ENCODE results near the gene RASSF3.
"Not testable (repeated sequence)": the region's sequence is repeated elsewhere in the genome, so short reads cannot be mapped to it uniquely, and the experiment has no call there.

Gene RASSF3

DNA sequence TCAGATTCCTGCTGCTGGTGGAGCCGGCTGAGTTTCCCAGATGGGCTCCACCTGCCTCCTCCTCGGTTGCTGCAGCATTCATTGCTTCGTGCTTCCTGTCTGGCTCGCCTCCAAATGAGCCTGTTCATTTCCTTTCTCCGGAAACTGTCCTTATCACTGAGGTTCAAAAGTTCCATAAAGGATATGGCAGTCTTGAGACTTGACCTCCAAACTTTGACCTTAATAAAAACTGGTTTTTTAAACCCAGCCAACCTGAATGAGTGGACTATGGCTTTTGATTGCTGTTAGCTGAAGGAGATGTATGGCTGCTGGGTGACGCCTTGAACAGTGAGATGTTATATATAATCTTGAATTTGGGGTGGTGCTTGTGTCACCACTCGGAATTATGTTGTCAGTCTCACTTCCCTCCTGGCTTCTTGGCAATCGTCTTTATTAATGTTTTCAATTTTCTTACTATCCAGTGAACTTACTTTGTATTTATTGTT is 62.7 kb downstream of the RASSF3 start:
- DNase-seq, result no peak

DNA sequence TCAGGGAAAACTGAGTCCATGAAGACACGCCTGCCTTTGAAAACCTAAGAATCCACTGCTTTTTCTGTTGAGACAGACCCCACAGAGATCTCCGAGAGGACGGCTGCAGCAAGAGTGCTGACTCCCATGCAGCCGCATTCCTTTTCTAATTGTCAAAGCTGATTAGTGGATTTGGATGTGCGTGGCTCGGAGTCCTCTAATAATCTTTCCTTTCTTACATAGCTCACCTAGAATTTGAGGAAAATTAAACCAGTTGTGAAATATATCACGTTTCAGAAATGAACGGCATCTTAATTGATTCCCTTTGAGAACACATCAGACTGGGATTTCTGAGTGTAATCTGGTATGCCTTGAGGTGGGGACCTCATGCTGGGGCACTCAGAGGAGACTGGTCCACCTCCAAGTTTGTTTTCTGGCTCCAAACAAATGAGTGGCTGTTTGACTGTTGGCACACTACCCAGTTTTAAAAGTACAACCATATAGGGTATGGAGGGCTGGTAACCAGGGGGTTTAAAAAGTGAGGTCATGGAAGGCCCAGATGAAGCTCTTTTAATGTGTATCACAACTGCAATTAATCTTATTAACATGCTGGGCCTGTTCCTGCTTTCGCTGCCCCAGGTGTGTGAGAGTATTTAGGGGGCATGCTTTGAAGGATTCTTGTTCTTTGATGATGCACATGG is 63.3 kb downstream of the RASSF3 start:
- no peak for DNase-seq

DNA sequence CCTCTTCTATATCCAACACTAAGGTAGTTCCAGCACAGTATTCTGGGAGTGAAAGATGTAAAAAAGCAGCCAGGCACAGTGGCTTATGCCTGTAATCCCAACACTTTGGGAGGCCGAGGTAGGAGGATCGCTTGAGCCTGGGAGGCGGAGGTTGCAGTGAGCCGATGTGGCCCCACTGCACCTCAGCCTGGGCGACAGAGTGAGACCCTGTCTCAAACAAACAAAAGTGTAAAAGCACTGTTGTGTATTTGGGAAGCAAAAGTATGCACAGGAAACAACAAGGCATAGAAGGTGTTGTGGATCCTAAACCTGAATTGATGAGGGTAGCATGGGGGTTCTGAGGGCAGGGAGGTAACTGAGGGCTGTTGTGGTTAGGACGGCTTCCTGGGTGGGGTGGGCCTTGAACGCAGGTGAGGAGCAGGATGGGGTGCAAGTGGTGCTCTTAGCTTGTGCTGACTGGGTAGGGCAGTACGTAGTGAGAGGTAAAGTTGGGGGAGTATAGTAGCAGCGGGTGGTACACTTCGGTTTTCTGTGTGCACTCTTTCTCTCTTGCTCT is 64.2 kb downstream of the RASSF3 start:
- DNase-seq, result no peak

DNA sequence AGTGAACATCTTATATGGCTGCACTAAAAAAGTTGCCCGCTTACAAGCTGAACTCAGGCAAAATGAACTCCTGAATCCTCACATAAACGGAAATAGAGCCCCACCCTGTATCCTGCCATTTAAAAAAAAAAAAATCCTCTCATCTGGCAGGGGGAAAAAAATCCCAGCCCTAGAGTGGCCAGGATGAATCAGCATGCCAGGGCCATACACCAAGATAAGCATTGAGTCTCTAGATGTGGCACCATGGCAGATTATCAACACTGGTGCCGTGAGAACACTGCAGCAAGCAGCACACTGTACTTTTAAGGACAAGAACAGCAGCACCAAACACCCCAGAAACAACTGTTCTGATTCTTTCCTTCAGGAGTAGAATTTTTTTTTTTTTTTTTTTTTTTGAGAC is 65.5 kb downstream of the RASSF3 start:
- DNase-seq, result no peak

DNA sequence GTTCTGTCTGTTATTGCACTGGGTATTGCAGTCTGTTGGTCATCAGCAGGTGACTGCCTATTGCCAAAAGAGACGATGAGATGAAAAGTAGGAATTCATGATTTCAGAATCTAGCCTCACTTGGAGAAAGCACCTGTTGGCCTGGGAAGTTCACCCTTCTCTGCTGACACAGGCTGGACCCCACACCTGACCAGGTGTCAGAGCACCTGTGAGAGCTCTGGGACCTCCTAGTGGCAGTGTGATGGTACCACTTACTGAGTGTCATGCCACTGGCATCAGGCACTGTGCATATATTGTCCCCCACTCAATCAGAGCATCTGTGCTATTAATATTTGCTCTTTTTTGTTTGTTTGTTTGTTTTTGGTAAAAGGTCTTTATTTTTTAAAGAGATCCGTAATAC is 68.0 kb downstream of the RASSF3 start:
- DNase-seq, result no peak

DNA sequence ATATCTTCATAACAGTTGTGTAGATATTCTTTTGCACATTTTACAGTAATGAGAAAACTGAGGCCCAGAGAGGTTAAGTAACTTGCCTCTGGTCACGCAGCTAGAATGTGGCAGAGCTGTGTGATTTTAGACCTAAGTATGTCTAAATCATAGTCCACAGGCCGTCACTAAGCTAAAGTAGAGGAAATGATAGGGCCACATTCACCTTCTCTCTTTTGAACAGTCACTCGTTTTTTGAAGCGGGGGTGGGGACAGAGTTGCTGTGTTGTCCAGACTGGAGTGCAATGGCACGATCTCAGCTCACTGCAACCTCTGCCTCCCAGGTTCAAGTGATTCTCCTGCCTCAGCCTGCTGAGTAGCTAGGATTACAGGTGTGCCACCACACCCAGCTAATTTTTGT is 68.5 kb downstream of the RASSF3 start:
- DNase-seq, result no peak

DNA sequence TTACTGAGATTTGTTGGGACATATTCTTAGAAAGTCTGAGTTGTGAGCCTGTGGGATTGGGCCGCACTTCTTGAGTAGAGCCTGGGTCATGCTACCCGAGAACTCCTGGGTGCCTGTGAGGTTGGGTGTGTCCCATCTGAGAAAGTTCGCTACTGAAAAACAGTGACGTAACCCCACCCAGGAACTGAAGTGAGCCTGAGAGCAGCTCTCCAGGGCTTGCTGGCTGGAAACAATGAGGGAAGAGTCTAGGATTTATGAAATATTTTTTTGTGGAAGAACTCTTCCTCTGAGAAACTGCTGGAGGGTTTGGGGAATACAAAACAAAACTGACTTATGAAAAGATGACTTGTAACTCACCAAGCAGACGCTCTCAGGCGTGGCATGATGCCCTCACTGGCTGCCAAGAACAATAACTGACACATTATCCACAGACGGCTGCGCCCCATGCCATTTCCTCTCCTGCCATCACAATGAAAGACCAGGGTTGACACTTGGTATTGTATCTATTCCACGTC is 69.2 kb downstream of the RASSF3 start:
- DNase-seq, result peak in 1 of 2 donors; percentile 4

DNA sequence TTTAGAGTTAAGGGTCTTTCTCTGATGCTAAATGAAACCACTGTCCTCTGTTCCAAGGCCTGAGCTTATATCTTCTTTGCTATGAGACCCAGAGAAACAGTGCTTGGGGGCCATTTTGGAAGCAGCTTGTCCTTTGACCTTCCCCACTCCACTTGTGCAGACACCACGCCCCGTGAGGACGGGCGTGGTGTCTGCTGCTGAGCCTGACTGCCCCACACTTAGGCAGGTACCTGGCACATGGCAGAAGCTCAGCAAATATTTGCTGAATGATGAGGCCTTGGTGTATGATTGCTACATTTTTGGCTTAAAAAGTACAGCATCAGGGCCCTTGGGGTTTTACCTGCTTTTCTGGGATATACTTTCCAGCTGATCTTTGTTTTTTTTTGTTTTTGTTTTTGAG is 69.9 kb downstream of the RASSF3 start:
- no peak for DNase-seq

DNA sequence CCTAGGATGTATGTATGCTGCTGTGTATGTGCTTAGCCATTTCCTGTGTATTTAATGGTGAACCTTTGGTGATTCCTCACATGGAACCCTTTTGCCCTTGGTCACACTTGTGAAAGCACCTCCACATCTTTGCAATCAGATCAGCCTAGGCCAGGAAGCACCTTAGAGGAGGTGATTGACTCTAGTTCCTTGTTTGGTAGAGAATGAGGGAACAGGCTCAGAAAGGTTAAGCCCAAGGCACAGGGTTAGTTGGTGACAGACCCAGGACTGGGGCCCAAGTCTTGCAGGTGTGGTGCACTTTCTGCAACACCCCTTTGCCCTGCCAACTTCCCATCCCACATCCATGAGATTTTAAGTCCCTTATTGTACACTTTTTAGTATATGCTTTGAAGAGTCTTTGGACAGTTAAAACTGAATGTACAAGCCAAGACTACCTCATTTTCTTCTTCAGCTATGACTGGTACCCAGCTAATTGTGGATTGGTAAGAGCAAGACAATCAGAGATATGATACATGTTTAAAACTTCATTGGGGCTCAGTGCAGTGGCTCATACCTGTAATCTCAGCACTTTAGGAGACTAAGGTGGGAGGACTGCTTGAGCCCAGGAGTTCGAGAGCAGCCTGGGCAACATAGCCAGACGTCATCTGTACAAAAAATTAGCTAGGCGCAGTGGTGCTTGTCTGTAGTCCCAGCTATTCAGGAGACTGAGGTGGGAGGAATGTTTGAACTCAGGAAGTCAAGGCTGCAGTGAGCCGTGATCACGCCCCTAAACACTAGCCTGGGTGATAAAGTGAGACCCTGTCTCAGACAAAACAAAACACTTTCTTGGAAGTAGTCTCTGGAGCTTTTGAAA is 71.1 kb downstream of the RASSF3 start:
- DNase-seq, result no peak

DNA sequence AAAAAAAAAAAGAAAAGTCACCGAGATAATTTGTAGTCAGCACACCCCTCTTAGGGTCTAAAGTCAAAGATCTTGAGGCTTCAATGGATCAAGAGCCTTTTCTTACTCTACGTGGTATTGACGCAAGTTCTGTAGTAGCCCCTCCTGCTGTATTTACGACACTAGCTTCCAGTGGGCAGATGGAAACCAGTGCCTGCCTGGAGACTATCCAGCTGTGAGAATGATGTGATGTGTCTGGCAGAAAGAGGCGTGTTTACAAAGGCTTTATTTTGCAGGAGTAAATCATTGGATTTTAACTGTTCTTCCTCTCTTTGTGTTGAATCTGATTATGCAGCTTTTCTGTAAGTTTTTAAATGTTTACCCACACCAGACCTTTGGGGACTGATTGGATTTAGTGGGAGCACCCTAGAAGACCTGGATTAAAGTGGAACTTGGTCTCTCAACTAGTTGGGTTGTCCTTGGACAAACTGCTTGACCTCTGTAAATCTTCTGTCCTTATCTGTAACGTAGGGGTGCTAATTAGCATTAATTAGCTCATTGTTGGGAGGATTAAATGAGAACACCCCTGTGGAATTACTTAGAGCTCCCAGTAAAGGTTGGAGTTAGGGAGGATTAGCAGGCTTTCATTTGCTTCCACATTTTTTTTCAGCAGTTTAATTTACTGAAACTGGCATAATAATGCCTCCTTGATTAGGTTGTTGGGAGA is 72.4 kb downstream of the RASSF3 start:
- no peak for DNase-seq

DNA sequence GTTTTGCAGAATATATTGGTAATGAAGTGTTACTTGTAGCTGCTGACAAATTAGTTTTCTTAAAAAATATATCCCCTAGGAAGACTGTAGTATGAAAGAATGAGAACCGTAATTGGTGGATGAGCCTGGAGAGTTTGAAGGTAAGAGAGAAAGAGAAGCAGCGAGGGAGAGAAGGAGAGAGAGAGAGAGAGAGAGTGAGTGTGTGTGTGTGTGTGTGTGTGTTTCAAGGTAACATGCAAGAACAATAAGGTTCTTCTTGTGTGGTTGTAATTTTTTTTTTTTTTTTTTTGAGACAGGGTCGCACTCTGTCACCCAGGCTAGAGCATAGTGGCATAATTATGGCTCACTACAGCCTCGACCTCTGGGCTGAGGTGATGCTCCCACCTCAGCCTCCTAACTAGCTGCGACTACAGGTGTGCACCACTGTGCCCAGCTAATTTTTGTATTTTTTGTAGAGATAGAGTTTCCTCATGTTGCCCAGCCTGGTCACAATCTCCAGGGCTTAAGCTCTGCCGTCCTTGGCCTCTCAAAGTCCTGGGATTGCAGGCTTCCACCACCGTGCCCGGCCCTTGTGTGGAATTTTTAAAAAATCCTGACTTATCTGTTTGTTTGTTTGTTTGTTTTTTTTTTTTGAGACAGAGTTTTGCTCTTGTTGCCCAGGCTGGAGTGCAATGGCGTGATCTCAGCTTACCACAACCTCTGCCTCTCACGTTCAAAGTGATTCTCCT is 73.7 kb downstream of the RASSF3 start:
- no peak for DNase-seq

DNA sequence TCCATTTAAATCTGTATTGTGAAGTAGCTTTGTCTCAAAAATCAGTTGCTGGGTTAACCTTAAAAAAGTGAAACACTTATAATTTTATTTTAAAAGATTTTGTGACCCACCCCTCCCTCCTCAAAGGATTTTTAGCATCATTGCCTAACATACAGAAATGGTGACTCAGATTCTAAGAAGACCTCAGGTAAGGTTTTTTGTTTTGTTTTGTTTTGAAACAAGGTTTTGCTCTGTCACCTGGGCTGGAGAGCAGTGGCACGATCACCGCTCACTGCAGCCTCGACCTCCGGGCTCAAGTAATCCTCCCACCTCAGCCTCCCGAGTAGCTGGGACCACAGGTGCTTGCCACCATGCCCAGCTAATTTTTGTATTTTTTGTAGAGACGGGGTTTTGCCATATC is 74.8 kb downstream of the RASSF3 start:
- no peak for DNase-seq

DNA sequence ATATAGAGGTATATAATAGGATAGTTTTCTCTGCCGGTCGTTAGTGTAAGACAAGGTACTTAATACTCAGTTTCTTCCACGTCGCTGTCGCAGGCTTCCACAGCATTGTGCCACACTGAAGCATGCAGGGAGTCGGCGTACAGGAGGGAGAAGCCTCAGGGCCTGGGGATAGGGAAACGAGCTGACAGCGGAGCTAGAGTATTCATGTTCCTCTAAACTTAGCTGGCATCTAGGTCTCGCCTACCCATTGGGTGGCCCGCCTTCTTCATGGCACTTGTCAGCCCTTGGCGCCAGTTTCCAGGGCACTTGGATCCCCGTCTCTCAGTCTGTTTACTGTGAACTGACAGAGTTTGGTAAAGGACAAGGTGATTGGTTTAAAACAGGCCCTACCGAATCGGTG is 75.3 kb downstream of the RASSF3 start:
- DNase-seq, result no peak

DNA sequence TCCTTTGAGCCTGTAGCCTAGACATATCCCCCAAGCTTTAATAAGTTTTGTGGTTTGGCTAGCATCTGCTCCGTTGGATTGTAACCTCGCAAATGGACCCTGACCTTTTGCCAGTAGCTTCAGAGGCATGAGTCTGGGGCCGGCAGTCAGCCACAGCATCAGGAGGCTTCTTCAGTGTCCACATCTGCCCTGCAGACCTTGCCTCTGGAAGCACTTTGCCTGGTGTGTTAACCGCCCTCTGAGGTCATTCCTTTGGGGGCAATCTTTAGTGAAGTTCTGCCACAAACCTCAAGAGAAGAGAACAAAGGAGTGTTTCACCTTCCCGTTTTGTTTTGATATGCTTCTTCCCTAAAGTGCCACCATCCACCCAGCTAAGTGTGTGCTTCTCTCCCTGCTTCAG is 77.5 kb downstream of the RASSF3 start:
- no peak for DNase-seq

DNA sequence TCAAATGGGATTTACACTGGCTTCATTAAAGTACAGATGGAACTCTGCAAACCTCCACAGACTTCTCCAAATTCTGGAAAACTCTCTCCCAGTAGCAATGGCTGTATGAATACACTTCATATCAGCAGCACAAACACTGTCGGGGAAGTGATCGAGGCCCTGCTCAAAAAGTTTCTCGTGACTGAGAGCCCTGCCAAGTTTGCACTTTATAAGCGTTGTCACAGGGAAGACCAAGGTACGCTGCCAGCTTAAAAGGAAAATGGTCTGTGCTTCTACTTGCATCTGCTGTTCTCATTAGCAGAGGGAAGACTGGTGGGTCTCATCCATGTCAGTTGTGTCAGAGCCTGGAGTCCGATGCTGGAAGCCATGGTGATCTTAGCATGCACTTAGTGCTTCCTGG is 77.9 kb downstream of the RASSF3 start:
- DNase-seq, result no peak

DNA sequence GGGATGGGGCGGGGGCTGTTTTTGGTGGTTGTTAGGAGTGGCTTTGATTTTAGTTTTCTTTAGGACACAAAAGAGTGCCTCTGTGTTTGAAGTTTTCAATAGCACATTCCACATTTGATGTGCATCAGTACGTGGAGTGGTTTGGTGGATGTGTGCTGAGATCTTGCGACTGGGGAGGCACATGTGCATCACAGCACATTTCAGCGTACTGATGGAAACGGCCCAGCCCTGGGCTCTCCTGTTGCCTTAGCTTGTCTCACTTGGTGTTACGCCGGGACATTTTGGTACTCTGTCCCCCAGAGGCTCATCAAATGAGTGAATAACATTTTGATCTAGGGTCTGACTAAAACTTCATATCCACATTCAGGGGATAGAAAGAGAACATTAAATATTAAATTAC is 78.4 kb downstream of the RASSF3 start:
- no peak for DNase-seq

DNA sequence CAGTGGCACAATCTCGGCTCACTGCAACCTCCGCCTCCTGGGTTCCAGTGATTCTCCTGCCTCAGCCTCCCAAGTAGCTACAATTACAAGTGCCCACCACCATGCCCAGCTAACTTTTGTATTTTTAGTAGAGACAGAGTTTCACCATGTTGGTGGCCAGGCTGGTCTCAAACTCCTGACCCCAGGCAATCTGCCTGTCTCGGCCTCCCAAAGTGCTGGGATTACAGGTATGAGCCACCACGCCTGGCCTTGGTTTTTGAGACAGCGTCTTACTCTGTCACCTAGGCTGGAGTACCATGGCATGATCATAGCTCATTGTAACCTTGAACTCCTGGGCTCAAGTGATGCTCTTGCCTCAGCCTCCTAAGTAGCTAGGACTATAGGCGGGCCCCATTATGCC is 79.9 kb downstream of the RASSF3 start:
- DNase-seq, result not testable (repeated sequence)

DNA sequence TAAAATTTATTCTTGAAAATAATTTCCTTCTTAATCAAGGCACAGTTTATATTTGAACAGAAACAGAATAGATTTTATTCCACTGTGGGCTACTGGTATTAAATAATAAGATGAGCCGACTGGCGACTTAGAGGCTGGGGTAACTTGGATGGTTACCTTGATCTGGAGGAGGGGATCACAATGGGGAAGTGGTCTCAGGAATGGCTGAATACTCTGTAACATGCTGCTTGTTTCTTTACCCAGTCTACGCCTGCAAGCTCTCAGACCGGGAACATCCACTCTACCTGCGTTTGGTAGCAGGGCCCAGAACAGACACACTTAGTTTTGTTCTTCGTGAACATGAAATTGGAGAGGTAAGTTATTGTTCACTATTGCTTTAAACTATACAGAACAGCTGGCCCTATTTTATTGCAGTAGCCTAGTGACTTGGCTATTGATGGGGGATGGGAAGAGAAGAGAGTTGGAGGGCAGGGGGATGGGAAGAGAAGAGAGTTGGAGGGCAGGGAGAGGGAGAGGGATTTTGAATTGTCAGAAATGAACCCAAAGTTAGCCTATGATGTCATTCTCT is 81.0 kb downstream of the RASSF3 start:
- no peak for DNase-seq

DNA sequence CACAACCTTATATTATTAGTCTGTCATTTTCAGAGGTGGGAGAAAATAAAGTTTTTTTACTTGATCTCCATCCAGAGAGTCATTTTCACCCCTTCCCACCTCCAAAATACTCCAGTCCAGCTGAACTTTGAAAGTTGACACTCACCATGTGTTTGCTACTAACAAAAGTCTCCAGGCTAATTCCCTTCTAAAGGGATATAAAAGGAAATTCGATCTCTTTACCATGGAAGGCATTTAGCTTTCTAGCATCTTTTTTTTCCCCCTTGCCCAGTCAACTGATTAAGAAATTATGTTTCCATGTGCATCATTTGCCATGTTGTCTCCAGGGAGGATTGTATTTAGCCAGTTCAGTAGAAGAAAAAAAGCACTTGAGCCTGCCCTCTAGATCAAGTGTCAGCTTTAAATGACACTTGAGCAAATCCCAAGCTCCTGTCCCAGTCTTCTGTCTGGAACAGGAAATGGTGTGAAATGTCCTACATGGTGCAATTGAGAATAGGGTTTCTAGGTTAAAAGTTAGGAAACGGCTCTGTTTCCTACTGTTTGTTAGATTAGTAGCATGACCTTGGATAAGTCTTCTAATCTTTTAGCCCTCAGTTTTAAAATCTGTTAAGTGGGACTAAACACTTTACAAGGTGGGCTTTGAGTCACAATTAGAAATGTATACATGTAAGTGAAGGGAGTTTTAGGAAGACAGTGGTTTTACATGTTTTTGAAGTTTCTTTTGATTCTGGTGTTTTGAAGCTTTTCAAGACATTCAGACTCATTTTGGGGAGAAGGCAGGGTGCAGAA is 81.7 kb downstream of the RASSF3 start:
- DNase-seq, result no peak

DNA sequence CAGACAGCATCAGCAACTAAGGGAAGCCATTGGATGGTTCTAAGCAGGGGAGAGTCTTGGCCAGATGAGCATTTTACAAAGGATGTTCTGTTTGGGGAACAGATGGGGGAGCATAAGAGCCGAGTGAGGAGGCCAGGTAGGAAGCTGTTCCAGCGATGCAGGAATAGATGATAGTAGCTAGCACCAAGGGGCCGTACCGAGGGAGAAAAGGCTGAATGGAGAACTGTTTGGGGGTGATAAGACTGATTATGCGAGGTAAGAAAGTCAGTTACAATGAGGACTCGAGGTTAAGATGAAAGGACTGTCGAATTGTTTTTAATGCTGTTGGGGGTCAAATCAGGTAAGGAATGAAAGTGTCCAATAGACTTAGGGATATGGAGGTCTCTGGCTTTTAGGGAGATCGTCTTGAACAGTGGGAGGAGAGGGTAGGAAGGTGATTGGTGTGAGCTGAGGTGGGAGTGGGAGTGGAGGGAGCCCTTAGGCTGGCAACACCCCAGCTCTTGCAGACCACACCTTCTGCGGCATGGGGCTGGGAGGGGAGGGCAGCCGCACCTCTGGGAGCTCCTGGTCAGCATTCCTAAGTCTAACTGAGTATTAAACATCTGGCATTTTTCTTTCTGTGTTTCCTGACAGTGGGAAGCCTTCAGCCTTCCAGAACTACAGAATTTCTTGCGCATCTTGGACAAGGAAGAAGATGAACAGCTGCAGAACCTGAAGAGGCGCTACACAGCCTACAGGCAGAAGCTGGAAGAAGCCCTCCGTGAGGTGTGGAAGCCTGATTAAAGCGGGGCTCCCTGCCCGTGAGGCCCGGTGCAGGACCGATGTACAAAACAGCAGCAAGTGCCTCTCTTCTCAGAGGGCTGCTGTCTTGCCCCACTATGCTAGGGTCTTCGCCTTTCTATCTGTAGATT is 84.1 kb downstream of the RASSF3 start:
- no peak for DNase-seq

Data from hippocampal formation (tissue), 2 donors.